GM20000 (cell line): Measurements from ENCODE around the gene NTF3.

ENCODE experiments used
- DNase-seq: peaks from one replicate; pipeline ENCODE4 v3.0.0; 2012; ENCODE audit warnings: low spot score
- TF ChIP-seq, protein P1 (sequence below): IDR thresholded peaks from 2 replicates; pipeline ENCODE4 v1.5.1; 2012; ENCODE audit warnings: mild to moderate bottlenecking, control low read depth; ENCODE audit errors: extremely low read depth, missing control alignments

Gene NTF3

GRCh38 chr12:5433081-5433844 lies 1.4 kb downstream of the NTF3 start:
- DNase-seq, result no peak
- TF ChIP-seq, protein P1, sequence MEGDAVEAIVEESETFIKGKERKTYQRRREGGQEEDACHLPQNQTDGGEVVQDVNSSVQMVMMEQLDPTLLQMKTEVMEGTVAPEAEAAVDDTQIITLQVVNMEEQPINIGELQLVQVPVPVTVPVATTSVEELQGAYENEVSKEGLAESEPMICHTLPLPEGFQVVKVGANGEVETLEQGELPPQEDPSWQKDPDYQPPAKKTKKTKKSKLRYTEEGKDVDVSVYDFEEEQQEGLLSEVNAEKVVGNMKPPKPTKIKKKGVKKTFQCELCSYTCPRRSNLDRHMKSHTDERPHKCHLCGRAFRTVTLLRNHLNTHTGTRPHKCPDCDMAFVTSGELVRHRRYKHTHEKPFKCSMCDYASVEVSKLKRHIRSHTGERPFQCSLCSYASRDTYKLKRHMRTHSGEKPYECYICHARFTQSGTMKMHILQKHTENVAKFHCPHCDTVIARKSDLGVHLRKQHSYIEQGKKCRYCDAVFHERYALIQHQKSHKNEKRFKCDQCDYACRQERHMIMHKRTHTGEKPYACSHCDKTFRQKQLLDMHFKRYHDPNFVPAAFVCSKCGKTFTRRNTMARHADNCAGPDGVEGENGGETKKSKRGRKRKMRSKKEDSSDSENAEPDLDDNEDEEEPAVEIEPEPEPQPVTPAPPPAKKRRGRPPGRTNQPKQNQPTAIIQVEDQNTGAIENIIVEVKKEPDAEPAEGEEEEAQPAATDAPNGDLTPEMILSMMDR, result no peak

- no peak for DNase-seq
- TF ChIP-seq, protein P1, result no peak
These were observed 2.1 kb downstream of the NTF3 start for GRCh38 chr12:5433845-5434646.

- no peak for DNase-seq
- TF ChIP-seq, protein P1, result no peak
These were observed 3.0 kb downstream of the NTF3 start for GRCh38 chr12:5434647-5435560.

- DNase-seq, result no peak
- TF ChIP-seq, protein P1, result no peak
These were observed 5.3 kb downstream of the NTF3 start for GRCh38 chr12:5437182-5437583.

- TF ChIP-seq, protein P1, result no peak
- no peak for DNase-seq
These were observed 5.7 kb downstream of the NTF3 start for GRCh38 chr12:5437589-5437988.

DNA sequence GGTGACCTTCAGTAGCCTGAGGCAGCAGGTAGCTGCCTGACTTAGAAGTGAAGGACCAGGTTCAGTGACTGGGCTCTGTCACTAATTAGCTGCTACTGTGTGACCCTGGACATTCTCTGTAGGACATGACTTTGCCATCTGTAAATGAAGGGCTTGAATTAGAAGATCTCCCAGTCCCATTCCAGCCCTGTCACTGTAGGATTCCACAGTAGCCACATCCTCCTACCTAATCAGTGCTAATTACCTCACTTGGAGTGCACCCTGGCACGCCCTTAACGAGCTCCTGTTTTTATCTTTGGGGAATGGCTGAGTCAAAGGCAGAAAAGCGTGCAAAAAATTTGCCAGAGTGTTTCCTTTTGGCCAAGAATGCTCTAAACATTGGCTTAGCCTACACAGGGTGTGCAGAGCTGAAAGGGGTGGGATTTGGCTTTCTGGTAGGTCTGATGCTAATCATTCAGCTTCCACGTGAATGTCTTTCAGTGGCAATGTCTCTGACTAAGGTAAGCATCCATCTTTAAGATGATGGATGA lies 6.8 kb downstream of the NTF3 start:
- no peak for DNase-seq
- TF ChIP-seq, protein P1, result no peak
